ENCODE results near the gene PARP15. TPM values are rescaled to one million over a fixed set of nuclear protein-coding genes. Genes with fewer than 3 reads are reported as not detected.
"Not testable (repeated sequence)": the region's sequence is repeated elsewhere in the genome, so short reads cannot be mapped to it uniquely, and the experiment has no call there.

Gene PARP15
- polyA plus RNA-seq, 1 donor (not counting 4 experiments of a cell fraction or from before 2014, with no cell fraction given), result 0.25 TPM

DNA sequence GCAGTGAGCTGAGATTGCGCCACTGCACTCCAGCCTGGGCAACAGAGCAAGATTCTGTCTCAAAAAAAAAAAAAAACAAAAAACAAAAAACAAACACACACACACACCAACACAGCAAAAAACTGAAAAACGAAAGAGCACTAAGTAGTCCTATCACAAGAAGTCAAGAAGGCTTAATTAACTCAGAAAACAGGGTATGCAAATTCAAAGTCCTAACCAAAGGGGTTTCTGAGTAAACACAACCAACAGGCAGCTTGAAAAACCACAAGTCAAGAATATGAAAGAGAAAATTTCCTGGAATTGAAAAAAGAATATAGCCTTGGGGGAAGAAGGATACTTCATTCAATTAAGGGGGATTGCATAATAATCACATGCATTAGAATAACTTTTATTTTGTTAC is 65.5 kb downstream of the PARP15 start:
- Histone ChIP-seq H2AFZ (ENCODE audit: control insufficient read depth, low read length) (no peak overlapping the region), H3K9me1 (ENCODE audit: control insufficient read depth, extremely low read depth, insufficient read depth, low read length) (no peaks in the 10 kb centered on the region), H3K4me1 (ENCODE audit: control insufficient read depth, extremely low read depth, insufficient read depth, low read length) (no peaks in the 10 kb centered on the region), H3K4me3 (ENCODE audit: control insufficient read depth in 2 of 3, extremely low read depth in 1 of 3, insufficient read depth in 2 of 3, low read depth in 1 of 3, low read length in 3 of 3) (no peak overlapping the region), H3K9ac (ENCODE audit: control insufficient read depth, extremely low read depth, insufficient read depth, low read length) (no peak overlapping the region), H3K36me3 (ENCODE audit: control insufficient read depth in 2 of 2, extremely low read depth in 1 of 2, insufficient read depth in 2 of 2, low read length in 2 of 2) (no peaks in the 10 kb centered on the region), H3K79me2 (ENCODE audit: control insufficient read depth, insufficient read depth, low read length) (no peaks in the 10 kb centered on the region), H3K27me3 (ENCODE audit: control insufficient read depth, extremely low read depth, insufficient read depth, low read length) (no peaks in the 10 kb centered on the region), H4K20me1 (ENCODE audit: control insufficient read depth, extremely low read depth, insufficient read depth, low read length) (no peaks in the 10 kb centered on the region), H3K9me3 (ENCODE audit: control insufficient read depth, low read depth, low read length) (no peaks in the 10 kb centered on the region), H3K27ac (ENCODE audit: control insufficient read depth, insufficient read depth, low read length) (no peak overlapping the region), H3K4me2 (ENCODE audit: control insufficient read depth, extremely low read depth, insufficient read depth, low read depth, low read length) (no peak overlapping the region)
- DNase-seq (ENCODE audit: low read depth, low spot score), result no peak
- FAIRE-seq, result no peak
- dilution Hi-C loops (cut with MboI; ENCODE audit: extremely low pct_ligation_motif_present, low sequenced_read_pairs), result no loop called here
- TF ChIP-seq, protein P1, sequence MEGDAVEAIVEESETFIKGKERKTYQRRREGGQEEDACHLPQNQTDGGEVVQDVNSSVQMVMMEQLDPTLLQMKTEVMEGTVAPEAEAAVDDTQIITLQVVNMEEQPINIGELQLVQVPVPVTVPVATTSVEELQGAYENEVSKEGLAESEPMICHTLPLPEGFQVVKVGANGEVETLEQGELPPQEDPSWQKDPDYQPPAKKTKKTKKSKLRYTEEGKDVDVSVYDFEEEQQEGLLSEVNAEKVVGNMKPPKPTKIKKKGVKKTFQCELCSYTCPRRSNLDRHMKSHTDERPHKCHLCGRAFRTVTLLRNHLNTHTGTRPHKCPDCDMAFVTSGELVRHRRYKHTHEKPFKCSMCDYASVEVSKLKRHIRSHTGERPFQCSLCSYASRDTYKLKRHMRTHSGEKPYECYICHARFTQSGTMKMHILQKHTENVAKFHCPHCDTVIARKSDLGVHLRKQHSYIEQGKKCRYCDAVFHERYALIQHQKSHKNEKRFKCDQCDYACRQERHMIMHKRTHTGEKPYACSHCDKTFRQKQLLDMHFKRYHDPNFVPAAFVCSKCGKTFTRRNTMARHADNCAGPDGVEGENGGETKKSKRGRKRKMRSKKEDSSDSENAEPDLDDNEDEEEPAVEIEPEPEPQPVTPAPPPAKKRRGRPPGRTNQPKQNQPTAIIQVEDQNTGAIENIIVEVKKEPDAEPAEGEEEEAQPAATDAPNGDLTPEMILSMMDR (optimal IDR thresholded peaks at IDR 0.05 in 1 of 3, IDR thresholded peaks at IDR 0.05 in 1 of 3, conservative IDR thresholded peaks at IDR 0.05 in 1 of 3; ENCODE audit: extremely low read depth in 1 of 3, insufficient read depth in 2 of 3, low read length in 3 of 3), result no peak
- TF ChIP-seq EZH2 (IDR thresholded peaks at IDR 0.05; ENCODE audit: low read length), result no peak

DNA sequence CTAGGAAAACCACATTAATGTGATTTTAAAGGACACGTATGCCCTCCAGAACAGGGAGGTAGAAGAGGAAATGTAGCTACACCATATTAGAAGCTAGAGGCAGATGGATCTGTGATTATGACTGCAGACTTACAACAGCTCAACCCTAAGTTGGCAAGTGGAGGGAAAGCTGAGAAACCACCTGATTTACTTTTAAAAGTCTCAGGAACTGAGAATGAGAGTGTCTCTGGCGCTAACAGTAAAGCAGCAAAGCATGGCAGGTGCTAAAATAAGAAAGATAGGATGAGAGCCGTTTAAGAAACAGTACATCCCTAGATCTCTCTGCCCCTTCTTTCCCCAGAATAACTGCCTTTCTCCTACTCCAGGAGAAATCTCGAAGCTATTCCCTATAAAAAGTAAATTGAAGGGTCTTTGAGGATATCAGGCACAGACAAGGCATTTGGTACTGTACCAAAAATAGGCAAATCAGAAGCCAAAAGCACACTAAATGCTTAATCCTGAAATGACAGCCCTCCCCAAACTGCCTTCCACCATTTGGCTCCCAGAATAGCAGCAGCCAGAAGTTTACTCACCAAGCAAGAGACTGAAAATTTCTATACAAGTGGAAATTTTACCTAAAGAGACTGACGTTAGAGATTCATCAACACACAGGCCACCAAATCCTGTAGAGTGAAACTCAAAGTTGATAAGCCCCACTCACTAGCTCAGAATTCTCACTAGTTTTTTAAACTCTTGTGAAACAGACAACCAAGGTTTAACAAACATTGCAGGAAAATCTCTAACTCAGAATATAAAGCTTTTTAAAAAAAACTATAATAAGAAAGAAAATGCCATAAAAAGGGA is 68.9 kb downstream of the PARP15 start:
- Histone ChIP-seq H3K27me3 (ENCODE audit: control insufficient read depth, extremely low read depth, insufficient read depth, low read length) (no peaks in the 10 kb centered on the region), H3K27ac (ENCODE audit: control insufficient read depth, insufficient read depth, low read length) (no peak overlapping the region), H3K9me3 (ENCODE audit: control insufficient read depth, low read depth, low read length) (no peaks in the 10 kb centered on the region), H3K9ac (ENCODE audit: control insufficient read depth, extremely low read depth, insufficient read depth, low read length) (no peak overlapping the region), H2AFZ (ENCODE audit: control insufficient read depth, low read length) (no peak overlapping the region), H3K4me2 (ENCODE audit: control insufficient read depth, extremely low read depth, insufficient read depth, low read depth, low read length) (no peak overlapping the region), H3K36me3 (ENCODE audit: control insufficient read depth in 2 of 2, extremely low read depth in 1 of 2, insufficient read depth in 2 of 2, low read length in 2 of 2) (no peaks in the 10 kb centered on the region), H3K4me3 (ENCODE audit: control insufficient read depth in 2 of 3, extremely low read depth in 1 of 3, insufficient read depth in 2 of 3, low read depth in 1 of 3, low read length in 3 of 3) (no peak overlapping the region), H3K4me1 (ENCODE audit: control insufficient read depth, extremely low read depth, insufficient read depth, low read length) (no peaks in the 10 kb centered on the region), H3K9me1 (ENCODE audit: control insufficient read depth, extremely low read depth, insufficient read depth, low read length) (no peaks in the 10 kb centered on the region), H4K20me1 (ENCODE audit: control insufficient read depth, extremely low read depth, insufficient read depth, low read length) (no peaks in the 10 kb centered on the region), H3K79me2 (ENCODE audit: control insufficient read depth, insufficient read depth, low read length) (no peaks in the 10 kb centered on the region)
- TF ChIP-seq, protein P1 (optimal IDR thresholded peaks at IDR 0.05 in 1 of 3, IDR thresholded peaks at IDR 0.05 in 1 of 3, conservative IDR thresholded peaks at IDR 0.05 in 1 of 3; ENCODE audit: extremely low read depth in 1 of 3, insufficient read depth in 2 of 3, low read length in 3 of 3), result no peak
- no peak for TF ChIP-seq EZH2 (IDR thresholded peaks at IDR 0.05; ENCODE audit: low read length)
- dilution Hi-C loops (cut with MboI; ENCODE audit: extremely low pct_ligation_motif_present, low sequenced_read_pairs), result no loop called here
- no peak for FAIRE-seq
- no peak for DNase-seq (ENCODE audit: low read depth, low spot score)

DNA sequence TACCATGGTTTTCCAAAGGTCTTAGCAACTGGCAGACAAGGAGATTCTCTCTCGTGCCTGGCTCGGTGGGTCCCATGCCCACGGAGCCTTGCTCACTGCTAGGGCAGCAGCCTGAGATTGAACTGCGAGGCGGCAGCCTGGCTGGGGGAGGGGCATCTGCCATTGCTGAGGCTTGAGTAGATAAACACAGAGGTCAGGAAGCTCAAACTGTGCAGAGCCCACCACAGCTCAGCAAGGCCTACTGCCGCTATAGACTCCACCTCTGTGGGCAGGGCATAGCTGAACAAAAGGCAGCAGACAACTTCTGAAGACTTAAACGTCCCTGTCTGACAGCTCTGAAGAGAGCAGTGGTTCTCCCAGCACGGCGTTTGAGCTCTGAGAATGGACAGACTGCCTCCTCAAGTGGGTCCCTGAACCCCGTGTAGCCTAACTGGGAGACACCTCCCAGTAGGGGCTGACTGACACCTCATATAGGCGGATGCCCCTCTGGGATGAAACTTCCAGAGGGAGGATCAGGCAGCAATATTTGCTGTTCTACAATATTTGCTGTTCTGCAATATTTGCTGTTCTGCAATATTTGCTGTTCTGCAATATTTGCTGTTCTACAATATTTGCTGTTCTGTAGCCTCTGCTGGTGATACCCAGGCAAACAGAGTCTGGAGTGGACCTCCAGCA is 73.9 kb downstream of the PARP15 start:
- H4K20me1 ChIP-seq (ENCODE audit: control insufficient read depth, extremely low read depth, insufficient read depth, low read length); H3K9me1 ChIP-seq (ENCODE audit: control insufficient read depth, extremely low read depth, insufficient read depth, low read length); H3K4me3 ChIP-seq (ENCODE audit: control insufficient read depth in 2 of 3, extremely low read depth in 1 of 3, insufficient read depth in 2 of 3, low read depth in 1 of 3, low read length in 3 of 3); H3K4me2 ChIP-seq (ENCODE audit: control insufficient read depth, extremely low read depth, insufficient read depth, low read depth, low read length); H3K9ac ChIP-seq (ENCODE audit: control insufficient read depth, extremely low read depth, insufficient read depth, low read length); dilution Hi-C loops (cut with MboI; ENCODE audit: extremely low pct_ligation_motif_present, low sequenced_read_pairs); H3K9me3 ChIP-seq (ENCODE audit: control insufficient read depth, low read depth, low read length); H3K27me3 ChIP-seq (ENCODE audit: control insufficient read depth, extremely low read depth, insufficient read depth, low read length); DNase-seq (ENCODE audit: low read depth, low spot score); H3K4me1 ChIP-seq (ENCODE audit: control insufficient read depth, extremely low read depth, insufficient read depth, low read length); FAIRE-seq; H3K79me2 ChIP-seq (ENCODE audit: control insufficient read depth, insufficient read depth, low read length); H3K36me3 ChIP-seq (ENCODE audit: control insufficient read depth in 2 of 2, extremely low read depth in 1 of 2, insufficient read depth in 2 of 2, low read length in 2 of 2); H3K27ac ChIP-seq (ENCODE audit: control insufficient read depth, insufficient read depth, low read length); H2AFZ ChIP-seq (ENCODE audit: control insufficient read depth, low read length): not testable (repeated sequence)

Data from keratinocyte (primary cell).